ENCODE data around the gene CCL28.
"Not testable (repeated sequence)": the region's sequence is repeated elsewhere in the genome, so short reads cannot be mapped to it uniquely, and the experiment has no call there.

Gene CCL28

GRCh38 chr5:43412156-43412555 lies at the start of gene CCL28:
Gene CCL28, minus strand, starts transcription at chr5:43412391. Its CDS starts 75 bp downstream, at chr5:43412316.
- in situ Hi-C loops (cut with HindIII; ENCODE audit: low sequenced_read_pairs): no loop called here

- in situ Hi-C loops (cut with HindIII; ENCODE audit: low sequenced_read_pairs): no loop called here
Observed at GRCh38 chr5:43461066-43461465, 48.9 kb upstream of the CCL28 start.

DNA sequence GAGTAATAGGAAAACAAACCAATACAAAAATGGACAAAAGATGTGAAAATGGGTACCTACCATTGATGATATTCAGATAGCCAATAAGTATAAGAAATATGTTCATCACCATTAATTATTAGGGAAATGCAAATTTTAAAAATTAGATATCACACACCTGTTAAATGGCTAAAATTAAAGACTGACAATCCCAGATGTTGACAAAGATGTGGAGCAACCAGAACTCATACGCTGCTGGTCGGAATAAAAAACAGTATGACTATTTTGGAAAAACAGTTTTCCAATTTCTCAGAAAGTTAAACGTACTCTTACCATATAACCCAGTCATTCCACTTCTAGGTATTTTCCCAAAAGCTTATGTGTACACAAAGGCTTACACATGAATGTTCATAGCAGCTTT lies 44.4 kb upstream of the CCL28 start:
- in situ Hi-C loops (cut with HindIII; ENCODE audit: low sequenced_read_pairs): no loop called here

- in situ Hi-C loops (cut with HindIII; ENCODE audit: low sequenced_read_pairs): not testable (repeated sequence)
Observed at GRCh38 chr5:43441575-43441974, 29.4 kb upstream of the CCL28 start.

- in situ Hi-C loops (cut with HindIII; ENCODE audit: low sequenced_read_pairs): no loop called here
Observed at GRCh38 chr5:43437062-43437660, 25.0 kb upstream of the CCL28 start.

GRCh38 chr5:43433382-43433781 lies 21.2 kb upstream of the CCL28 start:
- in situ Hi-C loops (cut with HindIII; ENCODE audit: low sequenced_read_pairs): no loop called here

- in situ Hi-C loops (cut with HindIII; ENCODE audit: low sequenced_read_pairs): no loop called here
Observed at GRCh38 chr5:43432486-43433375, 20.5 kb upstream of the CCL28 start.

GRCh38 chr5:43429706-43430105 lies 17.5 kb upstream of the CCL28 start:
- in situ Hi-C loops (cut with HindIII; ENCODE audit: low sequenced_read_pairs): no loop called here

- in situ Hi-C loops (cut with HindIII; ENCODE audit: low sequenced_read_pairs): no loop called here
Observed at GRCh38 chr5:43429016-43429415, 16.8 kb upstream of the CCL28 start.

DNA sequence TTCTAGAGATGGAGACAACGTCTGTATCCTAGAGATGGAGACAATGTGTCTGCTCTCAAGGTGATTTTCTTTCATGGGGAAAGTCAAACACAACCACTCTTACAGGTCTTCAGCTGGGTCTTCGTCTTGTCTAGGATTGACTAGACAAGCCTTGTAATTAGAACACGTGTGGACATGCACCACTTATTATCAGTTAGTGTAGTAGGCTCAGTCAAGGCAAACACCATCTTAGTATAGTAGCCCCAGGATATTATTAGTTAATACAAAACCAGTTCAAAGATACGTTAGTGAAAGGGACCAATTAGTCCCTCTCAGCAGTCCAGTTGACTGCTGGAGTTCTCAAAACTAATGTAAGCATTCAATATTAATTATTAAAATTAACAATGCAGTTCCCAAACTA lies 15.1 kb upstream of the CCL28 start:
- in situ Hi-C loops (cut with HindIII; ENCODE audit: low sequenced_read_pairs): no loop called here

GRCh38 chr5:43425983-43426382 lies 13.8 kb upstream of the CCL28 start:
- in situ Hi-C loops (cut with HindIII; ENCODE audit: low sequenced_read_pairs): no loop called here

DNA sequence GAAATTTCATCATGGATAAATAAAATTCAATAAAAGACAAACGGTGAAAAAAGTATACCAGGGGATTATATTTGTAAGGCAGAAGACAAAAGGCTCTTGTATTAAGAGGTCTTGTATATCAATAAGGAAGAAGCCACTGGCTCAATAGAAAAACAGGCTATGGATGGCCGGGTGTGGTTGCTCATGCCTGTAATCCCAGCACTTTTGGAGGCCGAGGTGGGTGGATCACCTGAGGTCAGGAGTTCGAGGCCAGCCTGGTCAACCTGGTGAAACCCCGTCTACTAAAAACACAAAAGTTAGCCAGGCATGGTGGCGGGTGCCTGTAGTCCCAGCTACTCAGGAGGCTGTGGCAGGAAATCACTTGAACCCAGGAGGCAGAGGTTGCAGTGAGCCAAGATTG lies 10.9 kb upstream of the CCL28 start:
- in situ Hi-C loops (cut with HindIII; ENCODE audit: low sequenced_read_pairs): not testable (repeated sequence)

DNA sequence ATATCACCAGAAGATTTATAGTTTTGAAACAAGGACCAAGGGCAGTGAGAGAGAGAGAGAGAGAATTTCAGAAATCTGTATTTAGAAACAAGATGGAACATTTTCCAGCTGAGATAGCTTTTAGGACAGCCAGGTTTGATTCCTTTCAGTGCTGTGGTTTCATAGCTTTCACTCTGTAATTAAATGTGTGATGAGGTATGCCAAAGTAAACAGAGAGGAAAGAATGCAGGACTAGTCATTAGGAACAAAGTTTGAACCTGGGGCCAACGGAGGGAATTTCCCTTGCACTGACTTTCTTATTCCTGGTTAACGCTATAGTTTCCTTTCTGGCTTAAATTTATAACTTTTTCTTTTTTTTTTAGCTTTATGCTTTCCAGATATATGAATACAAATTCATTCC lies 10.0 kb upstream of the CCL28 start:
- in situ Hi-C loops (cut with HindIII; ENCODE audit: low sequenced_read_pairs): no loop called here

DNA sequence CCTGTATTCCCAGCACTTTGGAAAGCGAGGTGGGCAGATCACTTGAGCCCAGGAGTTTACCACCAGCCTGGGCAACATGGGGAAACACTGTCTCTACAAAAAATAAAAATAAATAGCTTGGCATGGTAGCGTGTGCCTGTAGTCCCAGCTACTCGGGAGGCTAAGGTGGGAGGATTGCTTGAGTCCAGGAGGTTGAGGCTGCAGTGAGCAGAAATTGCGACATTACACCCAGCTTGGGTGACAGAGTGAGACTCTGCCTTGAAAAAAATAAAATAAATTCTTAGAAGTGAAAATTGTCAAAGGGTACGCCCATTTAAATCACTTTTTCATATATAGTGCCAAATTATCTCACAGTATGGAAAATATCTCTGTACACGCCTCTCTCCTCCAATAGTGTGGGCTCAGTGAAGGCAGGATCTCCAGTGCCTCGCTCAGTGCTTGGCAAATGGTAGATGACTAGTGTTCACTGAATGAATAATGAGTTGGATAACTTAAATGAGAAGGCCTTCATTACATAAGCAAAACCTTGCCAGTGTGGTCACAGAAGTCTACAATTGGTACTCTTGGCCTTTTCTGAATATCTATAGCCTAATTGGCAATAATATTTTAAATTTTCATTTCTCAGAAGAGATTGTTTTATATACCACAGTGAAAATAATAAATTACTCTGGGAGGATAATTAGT lies 9.4 kb upstream of the CCL28 start:
- in situ Hi-C loops (cut with HindIII; ENCODE audit: low sequenced_read_pairs): no loop called here

DNA sequence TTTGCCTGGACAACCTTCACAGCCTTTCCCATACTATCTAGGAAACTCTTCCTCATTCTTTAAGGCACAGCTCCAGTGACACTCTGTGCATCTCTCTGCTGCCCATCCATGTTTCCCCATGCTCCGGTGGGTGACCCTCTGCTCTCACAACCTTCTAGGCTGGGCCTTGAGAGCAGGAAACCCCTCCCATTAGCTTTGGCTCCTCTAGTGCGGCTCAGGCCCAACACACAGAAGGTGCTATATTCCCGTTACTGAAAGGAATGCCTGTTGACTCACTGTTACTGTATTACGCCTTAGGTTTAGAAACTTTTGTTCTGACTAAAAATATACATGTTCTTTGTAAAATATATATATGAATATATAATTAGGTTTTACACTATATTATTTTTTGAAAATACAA lies 8.1 kb upstream of the CCL28 start:
- in situ Hi-C loops (cut with HindIII; ENCODE audit: low sequenced_read_pairs): no loop called here

- in situ Hi-C loops (cut with HindIII; ENCODE audit: low sequenced_read_pairs): no loop called here
Observed at GRCh38 chr5:43418561-43418960, 6.4 kb upstream of the CCL28 start.

DNA sequence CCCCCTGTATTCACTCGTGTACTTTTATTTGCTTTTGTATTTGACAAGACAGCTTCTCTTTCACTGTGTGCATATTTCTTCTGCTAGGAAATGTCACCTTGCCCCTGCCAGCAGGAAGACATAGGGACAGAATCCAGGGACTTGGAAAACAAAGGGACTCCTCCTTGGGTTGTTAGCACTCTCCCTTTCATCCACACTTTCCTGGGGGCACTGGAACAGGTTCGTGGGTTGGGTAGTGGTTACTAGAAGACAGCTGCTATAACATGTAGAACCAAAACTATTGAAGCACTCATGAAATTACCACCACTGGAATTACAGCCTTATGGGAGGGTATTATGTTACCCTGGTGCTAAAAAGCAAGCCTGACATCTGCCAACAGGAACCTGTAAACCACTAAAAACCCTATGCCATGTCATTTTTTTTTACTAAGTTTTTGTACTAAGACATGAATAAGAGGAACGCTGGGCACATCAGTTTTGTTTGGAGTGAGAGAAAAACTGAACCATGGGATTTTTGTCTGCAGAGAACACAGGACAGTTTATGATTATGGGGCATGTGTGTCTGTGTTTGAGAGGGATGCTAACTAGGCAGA lies 4.7 kb upstream of the CCL28 start:
- in situ Hi-C loops (cut with HindIII; ENCODE audit: low sequenced_read_pairs): no loop called here

GRCh38 chr5:43415935-43416802 lies 4.0 kb upstream of the CCL28 start:
- in situ Hi-C loops (cut with HindIII; ENCODE audit: low sequenced_read_pairs): no loop called here

- in situ Hi-C loops (cut with HindIII; ENCODE audit: low sequenced_read_pairs): no loop called here
Observed at GRCh38 chr5:43413966-43414365, 1.8 kb upstream of the CCL28 start.

DNA sequence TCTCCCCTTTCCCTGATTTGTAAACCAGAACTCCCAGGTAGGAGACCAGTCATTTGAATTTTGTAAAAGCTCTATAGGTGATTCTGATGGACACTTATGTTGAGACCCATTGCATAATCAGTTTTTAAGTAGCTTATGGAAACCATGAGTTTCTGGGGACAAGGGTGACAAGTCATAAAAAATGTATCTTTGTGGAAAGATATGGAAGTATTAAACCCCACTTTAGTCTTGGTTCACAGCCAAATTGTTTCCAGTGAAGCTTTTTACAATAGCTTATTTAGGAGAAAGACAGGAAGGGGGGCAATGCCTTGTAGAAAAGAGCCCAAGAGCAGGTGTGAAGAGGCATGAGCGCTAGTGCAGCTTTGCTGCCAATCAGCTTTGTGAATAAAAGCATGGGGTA lies 453 bp upstream of the CCL28 start:
- in situ Hi-C loops (cut with HindIII; ENCODE audit: low sequenced_read_pairs): no loop called here

- in situ Hi-C loops (cut with HindIII; ENCODE audit: low sequenced_read_pairs): no loop called here
Observed at GRCh38 chr5:43411495-43411894, 696 bp downstream of the CCL28 start.

Measured in DLD1 (cell line).